HG02571 (cell line): ENCODE measurements around the gene RASSF5.
"Not testable (repeated sequence)": the region's sequence is repeated elsewhere in the genome, so short reads cannot be mapped to it uniquely, and the experiment has no call there.

Source experiments
- ATAC-seq: cut with Tn5 transposase; IDR thresholded peaks from one replicate; pipeline ENCODE4 v1.9.1; 2021; ENCODE audit warnings: mild to moderate bottlenecking, moderate library complexity; ENCODE audit not compliant: unreplicated experiment

The RASSF5 gene

GRCh38 chr1:206476591-206476990, 30.7 kb upstream of the RASSF5 start:
- ATAC-seq, result no peak

DNA sequence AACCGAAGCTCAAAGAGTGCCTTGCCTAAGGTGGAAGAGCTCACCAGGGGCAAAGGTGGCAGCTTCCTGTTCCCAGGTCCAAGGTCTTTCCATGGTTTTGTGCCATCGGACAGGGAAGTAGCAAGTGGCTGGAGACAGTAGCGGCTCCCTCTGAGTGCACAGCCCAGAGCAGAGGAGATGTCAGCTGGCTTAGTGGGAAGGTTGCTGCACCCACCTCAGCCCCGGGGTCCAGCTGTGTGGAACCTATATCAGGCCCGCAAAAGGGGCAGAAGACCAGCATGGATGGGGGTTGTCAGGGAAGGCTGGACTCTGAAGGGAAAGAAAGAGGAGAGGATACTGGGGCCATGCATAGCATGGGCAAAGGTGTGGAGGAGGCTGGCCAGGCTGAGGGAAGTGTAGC, 30.2 kb upstream of the RASSF5 start:
- ATAC-seq, result no peak

- ATAC-seq, result no peak
Observed at GRCh38 chr1:206477581-206478380, 29.6 kb upstream of the RASSF5 start.

DNA sequence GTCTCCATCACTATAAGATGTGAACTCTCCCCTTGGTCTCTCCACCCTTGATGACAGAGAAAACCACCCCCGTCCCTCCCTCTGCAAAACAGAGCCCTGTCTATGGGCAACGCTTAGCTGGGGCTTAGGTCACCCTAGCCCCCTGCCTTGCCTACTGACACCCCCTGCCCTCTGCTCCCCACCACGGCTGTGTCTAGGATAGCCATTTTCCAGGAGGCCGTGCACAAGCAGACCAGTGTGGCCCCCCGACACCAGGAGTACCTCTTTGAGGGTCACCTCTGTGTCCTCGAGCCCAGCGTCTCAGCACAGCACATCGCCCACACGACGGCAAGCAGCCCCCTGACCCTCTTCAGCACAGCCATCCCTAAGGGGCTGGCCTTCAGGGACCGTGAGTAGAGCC, 28.6 kb upstream of the RASSF5 start:
- no peak for ATAC-seq

- ATAC-seq, result no peak
Observed at GRCh38 chr1:206479183-206480125, 27.9 kb upstream of the RASSF5 start.

- no peak for ATAC-seq
Observed at GRCh38 chr1:206480211-206480610, 27.1 kb upstream of the RASSF5 start.

DNA sequence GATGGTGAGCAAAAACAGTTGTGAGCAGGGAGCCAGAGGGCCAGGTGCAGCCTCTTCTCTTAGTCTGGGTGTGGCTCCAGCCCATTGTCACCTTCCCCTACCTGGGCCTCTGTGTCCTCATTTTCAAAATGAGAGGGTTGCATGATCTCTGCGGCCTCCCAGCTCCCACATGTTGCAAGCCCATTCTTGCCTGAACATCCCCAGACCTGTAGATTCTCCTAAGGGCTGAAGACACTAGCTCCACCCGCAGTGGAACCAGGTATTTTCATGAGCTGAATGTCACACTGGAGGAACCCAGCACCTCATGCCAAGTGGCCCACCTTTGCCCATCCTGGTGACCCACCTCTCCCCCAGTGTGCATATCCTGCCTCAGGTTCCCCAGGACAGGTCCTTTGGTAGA, 24.7 kb upstream of the RASSF5 start:
- no peak for ATAC-seq

DNA sequence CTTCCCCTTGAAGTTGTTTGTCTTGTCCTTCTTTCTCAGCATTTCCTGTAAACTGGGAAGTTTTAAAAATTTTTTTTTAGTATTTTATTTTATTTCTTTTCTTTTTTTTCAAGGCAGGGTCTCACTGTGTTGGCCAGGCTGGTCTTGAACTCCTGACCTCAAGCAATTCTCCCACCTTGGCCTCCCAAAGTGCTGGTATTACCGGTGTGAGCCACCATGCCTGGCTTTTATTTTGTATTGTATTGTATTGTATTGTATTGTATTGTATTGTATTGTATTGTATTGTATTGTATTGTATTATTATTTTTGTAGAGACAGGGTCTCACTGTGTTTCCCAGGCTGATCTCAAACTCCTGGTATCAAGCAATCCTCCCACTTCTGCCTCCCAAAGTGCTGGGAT, 23.5 kb upstream of the RASSF5 start:
- ATAC-seq, result not testable (repeated sequence)

DNA sequence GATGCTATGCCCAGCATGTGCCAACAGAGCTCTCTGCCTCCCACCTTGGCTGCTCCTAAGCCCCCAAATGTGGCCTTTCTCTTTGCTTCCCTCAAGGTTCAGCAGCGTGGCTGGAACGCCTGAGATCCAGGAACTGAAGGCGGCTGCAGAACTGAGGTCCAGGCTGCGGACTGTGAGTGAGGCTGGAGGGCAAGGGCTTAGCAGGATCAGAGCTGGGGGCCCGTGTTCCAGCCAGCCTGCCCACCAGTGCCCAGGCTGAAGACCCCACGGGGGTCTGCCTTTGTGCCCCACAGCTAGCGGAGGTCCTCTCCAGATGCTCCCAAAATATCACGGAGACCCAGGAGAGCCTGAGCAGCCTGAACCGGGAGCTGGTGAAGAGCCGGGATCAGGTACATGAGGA, 22.4 kb upstream of the RASSF5 start:
- ATAC-seq, result no peak

DNA sequence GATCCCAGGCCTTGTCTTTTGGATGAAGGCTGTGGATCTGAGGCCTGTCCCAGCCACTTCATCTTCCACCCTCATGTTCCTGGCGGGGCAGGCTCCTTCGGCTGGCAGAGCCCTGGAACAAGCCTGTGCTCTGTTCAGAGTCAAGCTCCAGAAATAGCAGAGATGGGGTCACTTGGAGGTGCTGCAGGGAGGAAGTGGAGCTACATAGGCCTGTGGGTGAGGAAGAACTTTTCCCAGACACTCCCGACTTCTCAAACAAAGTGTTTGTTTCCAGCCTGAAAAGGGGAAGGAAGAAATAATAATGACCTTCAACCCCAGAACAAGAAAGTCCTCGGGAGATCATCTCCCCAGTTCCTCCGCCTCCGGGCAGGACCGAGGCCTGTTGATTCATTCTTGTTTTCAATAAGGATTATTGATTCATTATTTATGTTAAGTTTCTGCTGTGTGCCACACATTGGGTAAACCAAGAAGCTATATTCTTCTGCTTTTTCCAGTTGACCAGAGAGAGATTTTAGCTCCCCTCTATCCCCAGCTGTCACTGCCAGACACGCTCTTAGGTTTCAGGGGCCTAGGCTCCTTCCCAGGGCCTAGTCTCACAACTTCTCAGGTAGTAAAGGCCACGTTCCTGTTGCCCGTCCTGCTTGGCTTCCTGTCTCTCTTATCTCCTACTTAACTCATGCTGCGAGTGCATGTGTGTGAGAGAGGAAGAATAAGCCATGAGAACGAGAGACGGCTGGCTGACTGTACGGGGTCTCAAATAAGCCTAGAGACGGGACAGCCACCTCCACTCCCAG, 20.1 kb upstream of the RASSF5 start:
- ATAC-seq, result no peak

DNA sequence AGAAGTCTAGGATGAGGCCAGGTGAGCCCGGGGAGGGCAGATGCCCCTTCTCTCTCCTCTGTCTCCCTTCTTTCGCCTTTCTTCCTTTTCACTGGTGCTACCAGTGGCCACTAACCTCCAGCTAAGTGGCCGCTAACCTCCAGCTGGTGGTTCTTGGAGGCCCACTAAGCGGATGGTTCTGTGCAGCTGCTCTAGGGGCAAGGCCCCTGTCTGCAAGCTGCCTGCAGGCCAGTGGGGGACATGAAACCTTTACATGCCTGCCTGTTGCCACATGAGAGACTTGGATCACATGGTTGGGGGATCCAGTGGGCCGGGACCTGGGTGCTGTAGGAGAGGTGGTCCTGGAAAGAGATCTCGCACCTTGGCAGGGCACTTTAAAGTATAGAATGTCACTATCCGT, 19.4 kb upstream of the RASSF5 start:
- ATAC-seq, result no peak

GRCh38 chr1:206488466-206488865, 18.9 kb upstream of the RASSF5 start:
- no peak for ATAC-seq

- ATAC-seq, result no peak
Observed at GRCh38 chr1:206489980-206490770, 17.2 kb upstream of the RASSF5 start.

- no peak for ATAC-seq
Observed at GRCh38 chr1:206490771-206491405, 16.4 kb upstream of the RASSF5 start.

DNA sequence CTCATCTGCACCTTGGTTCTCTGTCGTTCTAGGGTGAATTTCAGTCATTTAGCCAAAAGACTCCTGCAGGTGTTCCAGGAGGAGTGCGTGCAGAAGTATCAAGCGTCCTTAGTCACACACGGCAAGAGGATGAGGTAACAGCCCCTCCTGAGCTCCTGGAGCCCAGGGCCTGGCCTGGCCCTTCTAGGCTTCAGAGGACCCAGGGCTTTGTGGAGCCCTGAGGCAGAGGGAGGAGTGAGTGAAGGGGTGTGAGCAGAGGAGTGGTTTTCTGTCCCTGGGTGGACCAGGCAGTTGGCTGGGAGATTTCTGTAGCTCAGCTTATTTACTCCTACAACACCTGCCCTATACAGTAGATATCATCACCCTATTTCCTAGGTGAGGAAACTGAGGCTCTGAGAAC, 15.7 kb upstream of the RASSF5 start:
- no peak for ATAC-seq

GRCh38 chr1:206492589-206492988, 14.7 kb upstream of the RASSF5 start:
- no peak for ATAC-seq

DNA sequence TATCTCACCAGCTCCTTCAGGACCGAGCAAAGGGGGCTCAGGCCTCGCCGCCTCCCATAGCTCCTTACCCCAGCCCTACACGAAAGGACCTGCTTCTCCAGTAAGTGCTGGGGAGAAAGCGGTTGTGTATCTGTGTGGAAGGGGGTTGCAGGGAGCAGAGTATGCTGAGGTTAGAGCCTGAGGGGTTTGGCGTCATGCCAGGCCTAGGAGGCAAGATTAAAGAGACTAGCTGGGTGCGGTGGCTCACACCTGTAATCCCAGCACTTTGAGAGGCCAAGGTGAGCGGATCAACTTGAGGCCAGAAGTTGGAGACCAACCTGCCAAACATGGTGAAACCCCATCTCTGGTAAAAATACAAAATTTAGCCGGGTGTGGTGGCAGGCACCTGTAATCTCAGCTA, 14.1 kb upstream of the RASSF5 start:
- no peak for ATAC-seq

DNA sequence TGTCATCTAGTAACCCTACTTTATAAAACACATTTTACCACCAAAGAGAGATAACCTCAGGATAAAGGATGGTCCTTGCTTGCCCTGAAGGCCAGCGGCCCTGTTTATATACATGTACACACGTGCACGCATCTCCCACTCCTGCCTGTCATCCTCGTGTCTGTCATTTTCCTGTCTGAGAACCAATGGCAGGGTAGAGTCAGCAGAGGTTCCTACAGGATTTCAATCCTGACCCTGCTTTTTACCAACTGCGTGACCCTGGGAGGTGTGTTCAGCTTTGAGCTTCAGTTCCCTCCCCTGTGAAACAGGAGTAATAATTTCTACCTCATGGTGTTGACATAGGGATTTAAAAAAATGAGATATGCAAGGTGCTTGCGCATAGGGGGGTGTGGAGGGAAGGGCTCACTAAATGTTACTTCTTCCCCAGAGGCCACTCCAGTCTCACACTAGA, 12.3 kb upstream of the RASSF5 start:
- no peak for ATAC-seq

DNA sequence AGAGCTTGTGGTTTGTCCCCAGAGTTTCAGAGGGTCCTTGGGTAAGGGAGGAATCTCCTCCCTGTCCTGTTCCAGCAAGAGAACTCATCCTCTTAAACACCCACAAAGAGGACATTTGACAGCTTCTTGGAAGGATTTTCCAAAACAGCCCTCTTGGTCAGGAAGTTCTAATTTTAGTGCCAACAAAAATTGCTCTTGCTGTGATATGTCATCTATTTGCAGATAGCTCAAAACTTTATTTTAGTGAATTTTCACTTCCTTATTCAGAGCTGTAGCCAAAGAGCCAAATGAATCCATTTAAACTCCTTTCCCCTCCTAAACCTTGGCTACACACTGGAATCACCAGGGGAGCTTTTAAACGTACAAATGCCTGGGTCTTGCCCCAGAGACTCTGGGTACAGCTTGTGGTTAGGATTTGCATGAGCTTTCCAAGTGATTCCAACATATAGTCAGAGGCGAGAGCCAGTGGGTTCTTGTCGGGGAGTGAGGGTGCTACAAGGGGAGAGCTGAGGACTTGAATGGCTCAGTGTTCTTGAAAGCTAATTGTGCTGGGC, 11.8 kb upstream of the RASSF5 start:
- ATAC-seq, result no peak
